Mucosa of descending colon (tissue), 3 donors: ENCODE measurements around the gene PAIP1. TPM values are rescaled to one million over a fixed set of nuclear protein-coding genes. Genes with fewer than 3 reads are reported as not detected.

ENCODE experiments used
- ATAC-seq: fragments of 200-7000 bp; cut with Tn5 transposase; one replicate; pipeline ENCODE4 v1.9.1; 2020; ENCODE audit warnings: mild to moderate bottlenecking, moderate library complexity
- DNase-seq, 3 donors: peaks; one replicate each; pipeline ENCODE4 v3.0.0-alpha.2; 2020
- H3K36me3 ChIP-seq: fragments of 200-600 bp; one replicate; pipeline ENCODE4 v1.8.0; 2021; ENCODE audit warnings: low read depth, mild to moderate bottlenecking
- H3K4me1 ChIP-seq: fragments of 200-600 bp; one replicate; pipeline ENCODE4 v1.8.0; 2021; ENCODE audit warnings: low read depth, mild to moderate bottlenecking
- H3K4me3 ChIP-seq: fragments of 200-600 bp; one replicate; pipeline ENCODE4 v1.8.0; 2021; ENCODE audit warnings: mild to moderate bottlenecking
- H3K9me3 ChIP-seq: fragments of 200-600 bp; one replicate; pipeline ENCODE4 v1.8.0; 2021; ENCODE audit warnings: mild to moderate bottlenecking
- CTCF ChIP-seq: fragments of 200-600 bp; IDR thresholded peaks from one replicate; pipeline ENCODE4 v1.8.0; 2022; ENCODE audit warnings: antibody characterized with exemption, mild to moderate bottlenecking
- intact Hi-C, 2 donors: fragments of 100-400 bp; cut with DNase I in 1 of 2; cut with micrococcal nuclease in 1 of 2; formaldehyde crosslinking; loops; one replicate each; pipeline versions ENCODE4 v1.11.0 to v1.11.1; 2022; cut with DNase I, micrococcal nuclease
- total RNA-seq, 3 donors: library from RNA; stranded (reverse); fragmentation: NEBNext Ultra II Directional in 2 of 3; extraction: Animal tissue kit (Norgen Biotek cat#: 25700) in 2 of 3; gene quantifications; one replicate each; pipeline versions ENCODE4 v1.2.1 to v1.2.4, GENCODE V29; 2021 to 2023
- donor health status: DM: no; HTN: no; CAD: no; lungs with moderate emphysema.
- donor health status: DM: no; HTN: no; CAD: no.
- donor health status: DM: no; HTN: yes; CAD: no.

PAIP1 gene
- total RNA-seq, 3 donors from 2014 or later, result 54.0 to 83.5 (median 57.8) TPM

GRCh38 chr5:43573058-43573457 is 16.2 kb upstream of the PAIP1 start:
- TF ChIP-seq CTCF, result no peak
- intact Hi-C loops, result no loop called here
- Histone ChIP-seq H3K36me3 (no peaks in the 10 kb centered on the region), H3K9me3 (no peaks in the 10 kb centered on the region), H3K4me1 (no peaks in the 10 kb centered on the region), H3K4me3 (no peak overlapping the region)
- no peak for ATAC-seq
- no peak for DNase-seq

GRCh38 chr5:43572357-43572756 is 15.5 kb upstream of the PAIP1 start:
- Histone ChIP-seq H3K4me1 (no peaks in the 10 kb centered on the region), H3K9me3 (no peaks in the 10 kb centered on the region), H3K4me3 (no peak overlapping the region), H3K36me3 (no peaks in the 10 kb centered on the region)
- ATAC-seq (no peak), DNase-seq (no peak)
- TF ChIP-seq CTCF, result no peak
- intact Hi-C loops, result no loop called here

- TF ChIP-seq CTCF, result no peak
These were observed 14.4 kb upstream of the PAIP1 start for GRCh38 chr5:43571237-43571636.

GRCh38 chr5:43570450-43571158 is 13.7 kb upstream of the PAIP1 start:
- H3K4me3 ChIP-seq, result no peak overlapping the region
- no peak for DNase-seq
- H3K4me1 ChIP-seq, result no peaks in the 10 kb centered on the region
- no peak for TF ChIP-seq CTCF
- no peaks in the 10 kb centered on the region for H3K36me3 ChIP-seq
- no peak for ATAC-seq
- no peaks in the 10 kb centered on the region for H3K9me3 ChIP-seq
- intact Hi-C loops, result no loop called here

More at GRCh38 chr5:43571237-43571636, 14.4 kb upstream of the PAIP1 start:
- H3K4me3 ChIP-seq, result no peak overlapping the region
- intact Hi-C loops, result no loop called here
- DNase-seq, result no peak
- no peaks in the 10 kb centered on the region for H3K36me3 ChIP-seq
- H3K4me1 ChIP-seq, result no peaks in the 10 kb centered on the region
- ATAC-seq, result no peak
- H3K9me3 ChIP-seq, result no peaks in the 10 kb centered on the region

GRCh38 chr5:43569236-43569746 is 12.4 kb upstream of the PAIP1 start:
- Histone ChIP-seq H3K9me3 (no peaks in the 10 kb centered on the region), H3K36me3 (no peaks in the 10 kb centered on the region), H3K4me3 (no peak overlapping the region), H3K4me1 (no peaks in the 10 kb centered on the region)
- DNase-seq, result no peak
- intact Hi-C loops, result no loop called here
- no peak for TF ChIP-seq CTCF
- no peak for ATAC-seq
